KBM-7 (cell line): Measurements from ENCODE around the gene CHCHD1.
"Not testable (repeated sequence)": the region's sequence is repeated elsewhere in the genome, so short reads cannot be mapped to it uniquely, and the experiment has no call there.

ENCODE experiments used
- DNase-seq: peaks from one replicate; pipeline ENCODE4 v3.0.0-alpha.2; 2015
- in situ Hi-C: fragments of 300-500 bp; cut with MboI; formaldehyde crosslinking; loops from 2 replicates; pipeline ENCODE4 v1.14.3; 2020; ENCODE audit warnings: low sequenced_read_pairs, low pct_unique_long_range_greater_than_20kb, mixed read lengths

Gene CHCHD1

GRCh38 chr10:73827346-73828089 is 45.7 kb downstream of the CHCHD1 start:
- DNase-seq: no peak
- in situ Hi-C loops: no loop called here

- in situ Hi-C loops: no loop called here
- no peak for DNase-seq
Measured at GRCh38 chr10:73828161-73828560, 46.3 kb downstream of the CHCHD1 start.

GRCh38 chr10:73829090-73829489 is 47.2 kb downstream of the CHCHD1 start:
- in situ Hi-C loops: not testable (repeated sequence)

More at GRCh38 chr10:73829090-73829489, 47.2 kb downstream of the CHCHD1 start:
- DNase-seq: not testable (repeated sequence)
